Endothelial cell of umbilical vein (primary cell): Measurements from ENCODE around the gene SMKR1. TPM values are rescaled to one million over a fixed set of nuclear protein-coding genes. Genes with fewer than 3 reads are reported as not detected.

Experiments
- BruUV-seq: library from RNA; stranded (reverse); fragments of 400-500 nt; replicated peaks from 2 replicates; lab custom pipeline; 2021; lab: Mats Ljungman, UMichigan
- CTCF ChIA-PET: fragments of 300-600, 350-600 bp; sonication (Branson Sonifier 250); formaldehyde crosslinking; loops from one replicate; lab custom pipeline; 2021; ENCODE audit warnings: antibody characterized with exemption, inconsistent platforms; lab: Charles Lee
- POLR2A ChIA-PET: fragments of 300-600, 350-600 bp; sonication (Branson Sonifier 250); formaldehyde crosslinking; loops from one replicate; lab custom pipeline; 2021; ENCODE audit warnings: antibody characterized with exemption, inconsistent platforms; lab: Charles Lee
- DNase-seq: peaks from one replicate; pipeline ENCODE4 v3.0.0-alpha.2; 2011; ENCODE audit warnings: low read depth, low spot score
- FAIRE-seq: peaks from 2 replicates; lab custom pipeline; 2011; peaks lifted over from hg19 to GRCh38; lab: Jason Lieb, UNC
- H2AFZ ChIP-seq: 2 replicates; pipeline ENCODE4 v1.6.0; 2012; ENCODE audit warnings: low read depth, low read length, control low read depth, inconsistent platforms
- H3K27ac ChIP-seq: 2 replicates; pipeline ENCODE4 v1.5.1; 2011; ENCODE audit warnings: low read depth, mild to moderate bottlenecking, control low read depth, low read length, moderate library complexity; ENCODE audit not compliant: insufficient read depth
- H3K27me3 ChIP-seq, 2 experiments: 2 replicates each; pipeline versions ENCODE4 v1.6.0 to v1.6.1; 2011; ENCODE audit warnings: low read length in 2 of 2, mixed read lengths in 1 of 2; ENCODE audit not compliant: control insufficient read depth in 2 of 2, insufficient read depth in 2 of 2
- H3K36me3 ChIP-seq, 2 experiments: 2 replicates in 1 of 2; 3 replicates in 1 of 2; pipeline ENCODE4 v1.5.1; 2011; ENCODE audit warnings: low read length in 2 of 2, mild to moderate bottlenecking in 1 of 2, moderate library complexity in 1 of 2; ENCODE audit not compliant: control insufficient read depth in 2 of 2, insufficient read depth in 2 of 2; ENCODE audit errors: extremely low read depth in 1 of 2
- H3K4me1 ChIP-seq: 3 replicates; pipeline ENCODE4 v1.5.1; 2011; ENCODE audit warnings: mild to moderate bottlenecking, low read length; ENCODE audit not compliant: control insufficient read depth, insufficient read depth; ENCODE audit errors: extremely low read depth
- H3K4me2 ChIP-seq: 2 replicates; pipeline ENCODE4 v1.6.1; 2011; ENCODE audit warnings: low read length, control low read depth, mixed read lengths; ENCODE audit not compliant: insufficient read depth
- H3K4me3 ChIP-seq, 3 experiments: fragments of 200-600 bp in 1 of 3; sonication (generic), shearing (Covaris generic) in 1 of 3; replicated peaks in 1 of 3; 2 replicates each; pipeline ENCODE4 v1.5.1; 2011 to 2016; ENCODE audit warnings: control low read depth in 3 of 3, low read length in 3 of 3, mild to moderate bottlenecking in 2 of 3, inconsistent platforms in 1 of 3, low read depth in 1 of 3, moderate library complexity in 1 of 3; ENCODE audit not compliant: insufficient read depth in 1 of 3
- H3K79me2 ChIP-seq: 2 replicates; pipeline ENCODE4 v1.6.0; 2012; ENCODE audit warnings: low read length, inconsistent platforms; ENCODE audit not compliant: control insufficient read depth, insufficient read depth
- H3K9ac ChIP-seq: replicated peaks from 2 replicates; pipeline ENCODE3; 2011; ENCODE audit warnings: low read length, control low read depth; ENCODE audit not compliant: insufficient read depth; ENCODE audit errors: extremely low read depth
- H3K9me1 ChIP-seq: replicated peaks from 3 replicates; pipeline ENCODE4 v1.6.0; 2011; ENCODE audit warnings: mild to moderate bottlenecking, low read length; ENCODE audit not compliant: control insufficient read depth, insufficient read depth; ENCODE audit errors: extremely low read depth
- H3K9me3 ChIP-seq: replicated peaks from 2 replicates; pipeline ENCODE4 v1.5.1; 2012; ENCODE audit warnings: low read length, inconsistent platforms; ENCODE audit not compliant: control insufficient read depth, insufficient read depth
- H4K20me1 ChIP-seq: replicated peaks from 2 replicates; pipeline ENCODE3; 2011; ENCODE audit warnings: mild to moderate bottlenecking, low read length; ENCODE audit not compliant: control insufficient read depth, insufficient read depth; ENCODE audit errors: extremely low read depth
- CTCF ChIP-seq, 2 donors: IDR thresholded peaks; 1 replicate in 1 of 2; 2 replicates in 1 of 2; pipeline ENCODE4 v1.5.1; 2011; ENCODE audit warnings: low read length in 2 of 2, mild to moderate bottlenecking in 2 of 2, moderate library complexity in 2 of 2, control low read depth in 1 of 2, inconsistent platforms in 1 of 2, low read depth in 1 of 2; ENCODE audit not compliant: insufficient read depth in 1 of 2; ENCODE audit errors: extremely low read depth in 1 of 2
- EZH2 ChIP-seq: IDR thresholded peaks from 2 replicates; pipeline ENCODE4 v1.6.1; 2012; ENCODE audit warnings: borderline replicate concordance, low read depth, mild to moderate bottlenecking, moderate library complexity, low read length, inconsistent platforms; ENCODE audit not compliant: severe bottlenecking
- FOS ChIP-seq: IDR thresholded peaks from 2 replicates; pipeline ENCODE4 v1.6.1; 2011; ENCODE audit warnings: mild to moderate bottlenecking, low read length, moderate library complexity, borderline replicate concordance; ENCODE audit not compliant: insufficient read depth
- GATA2 ChIP-seq: IDR thresholded peaks from 2 replicates; pipeline ENCODE4 v1.7.0; 2011; ENCODE audit warnings: low read depth, mild to moderate bottlenecking, moderate library complexity, mixed read lengths, low read length; ENCODE audit not compliant: insufficient read length, insufficient read depth
- JUN ChIP-seq: IDR thresholded peaks from 2 replicates; pipeline ENCODE4 v1.6.1; 2011; ENCODE audit warnings: borderline replicate concordance, low read depth; ENCODE audit not compliant: insufficient read length, insufficient read depth
- MAX ChIP-seq: IDR thresholded peaks from 2 replicates; pipeline ENCODE4 v1.6.1; 2011; ENCODE audit not compliant: insufficient read depth, insufficient read length
- MYC ChIP-seq: IDR thresholded peaks from one replicate; pipeline ENCODE4 v1.6.1; 2011; ENCODE audit warnings: mild to moderate bottlenecking, low read depth, low read length
- POLR2A ChIP-seq: IDR thresholded peaks from 2 replicates; pipeline ENCODE4 v1.6.1; 2012; ENCODE audit warnings: low read depth, mild to moderate bottlenecking, control low read depth, low read length
- POLR2AphosphoS5 ChIP-seq: IDR thresholded peaks from 2 replicates; pipeline ENCODE4 v1.6.1; 2012; ENCODE audit warnings: low read depth, mild to moderate bottlenecking, control low read depth, low read length, moderate library complexity; ENCODE audit not compliant: insufficient read depth
- dilution Hi-C: fragments of 300-500 bp; cut with MboI; formaldehyde crosslinking; loops from one replicate; pipeline ENCODE4 v1.15.0; 2019; ENCODE audit warnings: low sequenced_read_pairs; ENCODE audit not compliant: extremely low pct_ligation_motif_present
- intact Hi-C: fragments of 100-400 bp; cut with micrococcal nuclease; formaldehyde crosslinking; loops from one replicate; pipeline ENCODE4 v1.10.0; 2022
- polyA plus RNA-seq, 4 experiments: library from polyadenylated mRNA; depleted of rRNA in 3 of 4; stranded (reverse) in 3 of 4; unstranded in 1 of 4; fragments of >200 nt; gene quantifications; 2 replicates each; pipeline versions ENCODE4 v1.2.1 to v1.2.3, GENCODE V29; 2011 to 2012; ENCODE audit warnings: missing spikeins in 1 of 4
- total RNA-seq: library from RNA; stranded (reverse); gene quantifications from 2 replicates; pipeline ENCODE4 v1.2.3, GENCODE V29; 2021

The SMKR1 gene
- total and polyA plus RNA-seq, 2 donors (not counting 3 experiments of a cell fraction or from before 2014, with no cell fraction given), result 0.64 TPM; not detected in 1

- Histone ChIP-seq H3K9me3 (no peaks in the 10 kb centered on the region), H4K20me1 (no peaks in the 10 kb centered on the region), H2AFZ (no peak overlapping the region), H3K27me3 (no peaks in the 10 kb centered on the region), H3K79me2 (no peaks in the 10 kb centered on the region), H3K4me1 (no peaks in the 10 kb centered on the region), H3K9me1 (no peaks in the 10 kb centered on the region), H3K27ac (no peak overlapping the region), H3K9ac (no peak overlapping the region), H3K36me3 (peaks cover 0 to 5% of the 10 kb centered on the region in 2 experiments), H3K4me2 (no peak overlapping the region), H3K4me3 (no peak overlapping the region)
- DNase-seq (no peak), FAIRE-seq (no peak)
- POLR2A ChIA-PET, result no interaction called here
- CTCF ChIA-PET, result interaction anchor here (0.9 to 11.6 kb wide), 3 partner anchors 91 to 249 kb away, joined by 3 to 321 read pairs (median 12); no protein-coding TSS in a partner anchor
- intact Hi-C loops, result no loop called here
- no TSS peak for BruUV-seq
- TF ChIP-seq CTCF (IDR thresholded peaks at IDR 0.05; ENCODE audit: extremely low read depth in 1 of 2, insufficient read depth in 1 of 2, low read depth in 1 of 2, low read length in 2 of 2) (no peak), GATA2 (no peak), MYC (no peak), MAX (no peak), POLR2A (no peak), FOS (no peak), JUN (no peak), POLR2AphosphoS5 (no peak), EZH2 (no peak)
- dilution Hi-C loops, result no loop called here
Measured at GRCh38 chr7:129468087-129468486, 34.2 kb upstream of the SMKR1 start.
